Spleen (tissue), 11 donors: ENCODE results near the gene LRRK1. TPM values are rescaled to one million over a fixed set of nuclear protein-coding genes. Genes with fewer than 3 reads are reported as not detected.

Experiments used
- DNase-seq: peaks from one replicate; pipeline ENCODE4 v3.0.0-alpha.2; 2020
- H3K27ac ChIP-seq, 8 donors: fragments of 200-600 bp; sonication (generic) in 7 of 8; 1 replicate in 4 of 8; 2 replicates in 4 of 8; pipeline versions ENCODE4 v1.5.0 to v1.8.0; 2016 to 2021; ENCODE audit warnings: inconsistent platforms in 4 of 8, mild to moderate bottlenecking in 4 of 8, moderate library complexity in 1 of 8
- H3K27me3 ChIP-seq, 7 donors: fragments of 200-600 bp; sonication (generic) in 6 of 7; replicated peaks in 1 of 7; 1 replicate in 4 of 7; 2 replicates in 3 of 7; pipeline versions ENCODE4 v1.5.0 to v1.8.0; 2016 to 2021; ENCODE audit warnings: inconsistent platforms in 3 of 7, mild to moderate bottlenecking in 1 of 7
- H3K36me3 ChIP-seq, 6 donors: fragments of 200-600 bp; sonication (generic) in 5 of 6; 1 replicate in 4 of 6; 2 replicates in 2 of 6; pipeline versions ENCODE4 v1.5.0 to v1.8.0; 2016 to 2021; ENCODE audit warnings: inconsistent platforms in 2 of 6
- H3K4me1 ChIP-seq, 6 donors: fragments of 200-600 bp; sonication (generic) in 5 of 6; 1 replicate in 3 of 6; 2 replicates in 3 of 6; pipeline versions ENCODE4 v1.5.0 to v1.8.0; 2016 to 2021; ENCODE audit warnings: inconsistent platforms in 3 of 6
- H3K4me3 ChIP-seq, 8 donors: fragments of 200-600 bp; sonication (generic) in 7 of 8; 1 replicate in 4 of 8; 2 replicates in 4 of 8; pipeline versions ENCODE4 v1.5.0 to v1.8.0; 2016 to 2021; ENCODE audit warnings: inconsistent platforms in 4 of 8, mild to moderate bottlenecking in 4 of 8, moderate library complexity in 2 of 8
- H3K9me3 ChIP-seq, 8 donors: fragments of 200-600 bp; sonication (generic) in 7 of 8; 1 replicate in 4 of 8; 2 replicates in 4 of 8; pipeline versions ENCODE4 v1.5.0 to v1.8.0; 2016 to 2021; ENCODE audit warnings: inconsistent platforms in 4 of 8
- CTCF ChIP-seq, 11 experiments: fragments of 200-600 bp in 7 of 11; fragments of 450-650 bp in 4 of 11; sonication (generic) in 4 of 11; IDR thresholded peaks in 8 of 11; conservative IDR thresholded peaks in 3 of 11; 1 replicate in 7 of 11; 2 replicates in 4 of 11; pipeline versions ENCODE4 v1.4.0 to v1.8.0; 2016 to 2021; ENCODE audit warnings: antibody characterized with exemption in 11 of 11, inconsistent platforms in 4 of 11, mild to moderate bottlenecking in 1 of 11
- POLR2A ChIP-seq, 3 donors: fragments of 450-650 bp; IDR thresholded peaks; one replicate each; pipeline ENCODE4 v1.5.1; 2017; ENCODE audit warnings: antibody characterized with exemption in 3 of 3, mild to moderate bottlenecking in 1 of 3
- POLR2AphosphoS5 ChIP-seq, 3 donors: sonication (generic); formaldehyde crosslinking; IDR thresholded peaks; one replicate each; pipeline ENCODE4 v1.5.1; 2017; ENCODE audit warnings: antibody characterized with exemption in 3 of 3
- WGBS, 5 donors: extraction: QIAGEN DNeasy Blood & Tissue Kit in 3 of 5; methylation state at CpG; one replicate each; pipeline versions ENCODE4 v1.1.5 to v1.1.7; 2013 to 2018; 5-methylcytosine and 5-hydroxymethylcytosine counted together
- intact Hi-C: fragments of 100-400 bp; cut with DNase I; formaldehyde crosslinking; loops from one replicate; pipeline ENCODE4 v1.15.0; 2023; ENCODE audit warnings: low total_unique reads
- polyA plus RNA-seq, 3 donors: library from polyadenylated mRNA; stranded (reverse); fragments of 200-250 nt; gene quantifications; one replicate each; pipeline ENCODE4 v1.2.1, GENCODE V29; 2013
- total RNA-seq, 7 donors: library from RNA; depleted of rRNA in 3 of 7; stranded (reverse); fragments of >200 nt in 3 of 7; fragmentation: NEBNext Ultra II Directional in 4 of 7; extraction: Animal tissue kit (Norgen Biotek cat#: 25700) in 4 of 7; gene quantifications; one replicate each; pipeline versions ENCODE4 v1.1.0 to v1.2.1, GENCODE V29; 2016 to 2021
- donor health status: healthy with polysubstance abuse.
- donor health status: DM: no; HTN: no; CAD: no; lungs with moderate emphysema.
- donor health status: DM: no; HTN: no; CAD: no.
- donor health status: Bipolar disorder and iron deficiency.
- donor health status: healthy.
- donor health status: DM: no; HTN: no; CAD: no.
- donor health status: DM: yes; HTN: yes; CAD: no.

LRRK1 gene
- total and polyA plus RNA-seq, 10 donors: 12.0 to 60.2 (median 48.8) TPM

- H3K27me3 ChIP-seq: no peaks in the 10 kb centered on the region
- TF ChIP-seq CTCF (IDR thresholded peaks at IDR 0.05 in 8 of 11, conservative IDR thresholded peaks at IDR 0.05 in 3 of 11) (no peak), POLR2AphosphoS5 (IDR thresholded peaks at IDR 0.05) (peak in 2 of 3 donors; percentile 66 to 73)
- intact Hi-C loops: no loop called here
- 78 to 88% (median 84%) methylated on average over 30 of the region's 30 CpGs for WGBS, 5 donors
- peak overlapping the region in 3 of 8 donors; percentile 3 to 38 (median 11) for H3K27ac ChIP-seq
- H3K4me3 ChIP-seq: no peak overlapping the region
- H3K36me3 ChIP-seq: peaks cover 0 to 100% (median 62%) of the 10 kb centered on the region in 6 donors
- peak; percentile 76 for DNase-seq
- no peaks in the 10 kb centered on the region for H3K9me3 ChIP-seq
- H3K4me1 ChIP-seq: peaks cover 0 to 46% (median 19%) of the 10 kb centered on the region in 6 donors
These were observed 145.0 kb downstream of the LRRK1 start for GRCh38 chr15:101063891-101064794.

- H3K36me3 ChIP-seq: peaks cover 0 to 100% (median 56%) of the 10 kb centered on the region in 6 donors
- no peaks in the 10 kb centered on the region for H3K27me3 ChIP-seq
- H3K9me3 ChIP-seq: no peaks in the 10 kb centered on the region
- peaks cover 0 to 54% (median 23%) of the 10 kb centered on the region in 6 donors for H3K4me1 ChIP-seq
- H3K4me3 ChIP-seq: no peak overlapping the region
- TF ChIP-seq POLR2AphosphoS5 (IDR thresholded peaks at IDR 0.05) (no peak), CTCF (IDR thresholded peaks at IDR 0.05 in 8 of 11, conservative IDR thresholded peaks at IDR 0.05 in 3 of 11) (no peak), POLR2A (IDR thresholded peaks at IDR 0.05) (no peak)
- H3K27ac ChIP-seq: peak overlapping the region in 3 of 8 donors; percentile 3 to 38 (median 11)
- intact Hi-C loops: no loop called here
- 74 to 99% (median 97%) methylated on average over 7 to 19 of the region's 19 CpGs for WGBS, 5 donors
- DNase-seq: peak; percentile 63
These were observed 145.8 kb downstream of the LRRK1 start for GRCh38 chr15:101064795-101065569.

- Histone ChIP-seq H3K4me3 (no peak overlapping the region), H3K27ac (no peak overlapping the region), H3K36me3 (peaks cover 0 to 99% (median 53%) of the 10 kb centered on the region in 6 donors), H3K9me3 (no peaks in the 10 kb centered on the region), H3K4me1 (peaks cover 0 to 61% (median 26%) of the 10 kb centered on the region in 6 donors), H3K27me3 (no peaks in the 10 kb centered on the region)
- TF ChIP-seq POLR2AphosphoS5 (IDR thresholded peaks at IDR 0.05): peak in 1 of 3 donors; percentile 20
- no peak for TF ChIP-seq POLR2A (IDR thresholded peaks at IDR 0.05)
- intact Hi-C loops: no loop called here
- 92 to 98% (median 95%) methylated on average over 20 to 28 of the region's 28 CpGs for WGBS, 5 donors
- DNase-seq: peak; percentile 71
These were observed 146.5 kb downstream of the LRRK1 start for GRCh38 chr15:101065570-101066221.
